Natural killer cell (primary cell): Measurements from ENCODE around the gene ADRA2C. TPM values are rescaled to one million over a fixed set of nuclear protein-coding genes. Genes with fewer than 3 reads are reported as not detected.

ENCODE experiments used
- ATAC-seq, 3 donors: fragments of 150-1000 bp in 2 of 3; fragments of 200-7000 bp in 1 of 3; cut with Tn5 transposase; 1 replicate in 1 of 3; 2 replicates in 2 of 3; pipeline ENCODE4 v1.10.0; 2021; ENCODE audit warnings: mild to moderate bottlenecking in 2 of 3, moderate library complexity in 2 of 3
- DNase-seq, 2 donors: peaks; one replicate each; pipeline versions ENCODE4 v3.0.0 to v3.0.0-alpha.2; 2013 to 2021; ENCODE audit warnings: mixed read lengths in 1 of 2
- H3K27ac ChIP-seq: one replicate; pipeline ENCODE4 v1.5.1; 2013; ENCODE audit warnings: mild to moderate bottlenecking, low read length
- H3K27me3 ChIP-seq: one replicate; pipeline ENCODE4 v1.6.1; 2013; ENCODE audit warnings: low read length; ENCODE audit not compliant: control insufficient read depth, insufficient read depth
- H3K36me3 ChIP-seq: one replicate; pipeline ENCODE4 v1.6.1; 2013; ENCODE audit warnings: low read length; ENCODE audit not compliant: control insufficient read depth, insufficient read depth
- H3K4me1 ChIP-seq: one replicate; pipeline ENCODE4 v1.6.1; 2013; ENCODE audit warnings: low read length; ENCODE audit not compliant: control insufficient read depth, insufficient read depth
- H3K4me3 ChIP-seq: one replicate; pipeline ENCODE4 v1.5.1; 2013; ENCODE audit warnings: low read length
- H3K9me3 ChIP-seq: one replicate; pipeline ENCODE4 v1.6.1; 2013; ENCODE audit warnings: low read length; ENCODE audit not compliant: control insufficient read depth, insufficient read depth
- H3K27ac Mint-ChIP-seq, 2 donors: one replicate each; pipeline ENCODE4 v1.8.0; 2022; ENCODE audit warnings: mild to moderate bottlenecking in 2 of 2, mixed read lengths in 2 of 2, moderate library complexity in 1 of 2
- H3K27me3 Mint-ChIP-seq, 2 donors: one replicate each; pipeline ENCODE4 v1.8.0; 2022; ENCODE audit warnings: low read depth in 2 of 2, mixed read lengths in 2 of 2
- H3K36me3 Mint-ChIP-seq: one replicate; pipeline ENCODE4 v1.8.0; 2022; ENCODE audit warnings: mixed read lengths
- H3K4me1 Mint-ChIP-seq, 2 donors: one replicate each; pipeline ENCODE4 v1.8.0; 2022; ENCODE audit warnings: mixed read lengths in 2 of 2
- H3K4me3 Mint-ChIP-seq: one replicate; pipeline ENCODE4 v1.8.0; 2022; ENCODE audit warnings: mild to moderate bottlenecking, moderate library complexity, mixed read lengths
- H3K9me3 Mint-ChIP-seq, 2 donors: one replicate each; pipeline ENCODE4 v1.8.0; 2022; ENCODE audit warnings: mixed read lengths in 2 of 2
- WGBS: methylation state at CpG from one replicate; pipeline ENCODE4 v1.1.7; 2013; ENCODE audit warnings: missing lambda C conversion rate; ENCODE audit not compliant: insufficient coverage; 5-methylcytosine and 5-hydroxymethylcytosine counted together
- intact Hi-C: fragments of 100-400 bp; cut with micrococcal nuclease; formaldehyde crosslinking; loops from one replicate; pipeline ENCODE4 v1.14.2; 2022
- total RNA-seq, 4 donors: library from RNA; stranded (reverse); fragments of 120-200 nt in 1 of 4; gene quantifications; one replicate each; pipeline versions ENCODE4 v1.2.3 to v1.2.4, GENCODE V29; 2013 to 2022
- TF ChIP-seq, protein P1 (sequence below): fragments of 200-600 bp; IDR thresholded peaks from one replicate; pipeline ENCODE4 v1.8.0; 2022; ENCODE audit warnings: antibody characterized with exemption

ADRA2C gene
- total RNA-seq, 3 donors from 2014 or later (not counting 1 experiment from before 2014, with no cell fraction given) = not detected

DNA sequence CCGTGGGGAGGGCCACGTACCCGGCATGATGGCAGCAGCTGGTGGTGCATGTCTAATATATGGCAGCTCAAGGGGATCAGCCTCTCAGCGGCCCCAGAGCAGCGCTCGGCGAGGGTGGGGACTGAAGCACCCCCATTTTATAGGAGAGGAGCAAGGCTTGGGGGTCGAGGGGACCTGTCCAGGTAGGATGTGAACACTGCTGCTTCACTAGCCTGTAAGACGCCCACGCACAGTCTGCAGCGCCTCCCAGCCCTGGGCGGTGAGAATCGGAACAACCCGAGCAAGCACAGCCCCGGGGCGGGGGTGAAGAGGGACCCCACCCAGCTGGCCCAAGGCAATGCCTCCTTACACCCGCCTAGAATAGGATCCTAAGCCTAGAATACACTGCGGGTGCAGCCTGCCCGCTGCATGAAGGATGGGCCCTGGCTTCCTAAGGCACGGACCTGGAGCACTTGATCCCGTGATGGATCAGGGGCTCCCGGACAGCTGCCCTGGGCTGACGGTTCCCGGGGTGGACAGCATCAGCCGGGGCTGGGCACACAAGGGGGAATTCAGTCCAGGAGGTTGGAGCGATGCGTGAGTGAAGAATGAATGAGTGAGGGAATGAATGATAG lies 17.6 kb downstream of the ADRA2C start:
- DNase-seq = no peak
- Mint-ChIP-seq H3K9me3 (no peaks in the 10 kb centered on the region), H3K36me3 (no peaks in the 10 kb centered on the region), H3K27me3 (peaks cover 0 to 3% of the 10 kb centered on the region in 2 donors), H3K4me3 (no peak overlapping the region), H3K27ac (no peak overlapping the region), H3K4me1 (no peaks in the 10 kb centered on the region)
- 53% methylated on average over 27 of the region's 27 CpGs for WGBS
- Histone ChIP-seq H3K27ac (no peak overlapping the region), H3K36me3 (no peaks in the 10 kb centered on the region), H3K27me3 (no peaks in the 10 kb centered on the region), H3K4me3 (no peak overlapping the region), H3K9me3 (peaks cover 4% of the 10 kb centered on the region), H3K4me1 (no peaks in the 10 kb centered on the region)
- ATAC-seq = no peak
- intact Hi-C loops = no loop called here
- TF ChIP-seq, protein P1, sequence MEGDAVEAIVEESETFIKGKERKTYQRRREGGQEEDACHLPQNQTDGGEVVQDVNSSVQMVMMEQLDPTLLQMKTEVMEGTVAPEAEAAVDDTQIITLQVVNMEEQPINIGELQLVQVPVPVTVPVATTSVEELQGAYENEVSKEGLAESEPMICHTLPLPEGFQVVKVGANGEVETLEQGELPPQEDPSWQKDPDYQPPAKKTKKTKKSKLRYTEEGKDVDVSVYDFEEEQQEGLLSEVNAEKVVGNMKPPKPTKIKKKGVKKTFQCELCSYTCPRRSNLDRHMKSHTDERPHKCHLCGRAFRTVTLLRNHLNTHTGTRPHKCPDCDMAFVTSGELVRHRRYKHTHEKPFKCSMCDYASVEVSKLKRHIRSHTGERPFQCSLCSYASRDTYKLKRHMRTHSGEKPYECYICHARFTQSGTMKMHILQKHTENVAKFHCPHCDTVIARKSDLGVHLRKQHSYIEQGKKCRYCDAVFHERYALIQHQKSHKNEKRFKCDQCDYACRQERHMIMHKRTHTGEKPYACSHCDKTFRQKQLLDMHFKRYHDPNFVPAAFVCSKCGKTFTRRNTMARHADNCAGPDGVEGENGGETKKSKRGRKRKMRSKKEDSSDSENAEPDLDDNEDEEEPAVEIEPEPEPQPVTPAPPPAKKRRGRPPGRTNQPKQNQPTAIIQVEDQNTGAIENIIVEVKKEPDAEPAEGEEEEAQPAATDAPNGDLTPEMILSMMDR = no peak

DNA sequence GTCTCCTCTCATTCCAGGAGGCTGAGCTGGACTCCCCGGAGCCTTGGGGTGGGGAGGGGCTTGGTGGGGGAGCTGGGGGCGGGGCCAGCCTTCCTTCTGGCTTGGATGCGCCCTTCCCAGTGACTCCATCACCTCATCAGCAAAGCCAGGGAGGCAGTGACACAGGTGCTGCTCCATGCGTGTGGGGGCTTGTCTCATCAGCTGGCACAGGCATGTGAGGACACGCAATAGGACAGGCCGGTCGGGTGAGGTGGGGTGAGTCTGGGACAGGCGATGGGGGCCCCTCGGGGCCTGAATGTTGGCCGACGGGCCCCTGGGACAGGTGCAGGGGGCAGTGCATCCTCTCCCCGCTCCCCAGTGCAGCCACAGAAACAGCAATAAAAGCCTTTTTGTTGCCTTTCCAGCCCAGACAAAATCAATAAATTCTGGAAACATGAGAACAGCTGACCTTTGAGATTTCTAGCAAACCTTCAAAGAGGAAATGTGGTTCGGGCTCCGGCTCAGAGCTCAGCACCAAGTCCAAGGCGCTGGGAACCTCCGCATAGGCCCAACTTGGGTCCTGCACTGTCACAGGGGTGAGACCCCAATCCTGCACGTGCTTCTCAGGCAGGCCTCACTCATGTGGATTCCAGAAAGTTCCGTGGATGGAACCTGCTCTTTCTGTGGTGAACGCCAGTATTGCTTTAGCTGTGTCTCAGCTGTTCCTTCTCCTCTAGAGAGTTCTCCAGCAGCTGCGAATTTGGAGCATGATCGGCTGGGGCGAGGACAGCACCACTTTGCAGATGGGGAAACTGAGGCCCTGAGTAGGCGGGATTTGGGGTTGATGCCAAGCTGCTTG lies 18.5 kb downstream of the ADRA2C start:
- no peaks in the 10 kb centered on the region for H3K9me3 Mint-ChIP-seq
- TF ChIP-seq, protein P1 = no peak

DNA sequence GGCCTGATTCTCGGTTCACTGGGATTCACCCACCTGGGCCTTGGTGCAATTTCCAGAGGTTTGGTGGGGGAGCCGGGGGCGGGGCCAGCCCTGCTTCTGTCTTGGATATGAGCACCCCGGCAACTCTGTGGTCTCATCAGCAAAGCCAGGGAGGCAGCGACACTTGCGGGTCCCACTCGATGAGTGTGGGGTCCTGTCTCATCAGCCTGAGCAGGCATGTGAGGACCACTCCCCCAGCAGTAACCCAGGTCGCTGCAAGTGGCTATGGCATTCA lies 19.0 kb downstream of the ADRA2C start:
- TF ChIP-seq, protein P1 = no peak
- H3K27ac Mint-ChIP-seq = no peak overlapping the region
- ATAC-seq = no peak
- H3K4me3 Mint-ChIP-seq = no peak overlapping the region
- no peaks in the 10 kb centered on the region for H3K9me3 Mint-ChIP-seq
- H3K27me3 ChIP-seq = no peaks in the 10 kb centered on the region
- H3K36me3 ChIP-seq = no peaks in the 10 kb centered on the region
- H3K36me3 Mint-ChIP-seq = no peaks in the 10 kb centered on the region
- peaks cover 4% of the 10 kb centered on the region for H3K9me3 ChIP-seq
- no peak overlapping the region for H3K27ac ChIP-seq
- intact Hi-C loops = no loop called here
- WGBS = 88% methylated on average over 8 of the region's 8 CpGs
- H3K27me3 Mint-ChIP-seq = peaks cover 0 to 3% of the 10 kb centered on the region in 2 donors
- no peak for DNase-seq
- no peak overlapping the region for H3K4me3 ChIP-seq
- H3K4me1 ChIP-seq = no peaks in the 10 kb centered on the region
- no peaks in the 10 kb centered on the region for H3K4me1 Mint-ChIP-seq

More for the DNA sequence above, 18.5 kb downstream of the ADRA2C start:
- ATAC-seq = no peak
- Histone ChIP-seq H3K4me1 (no peaks in the 10 kb centered on the region), H3K27me3 (no peaks in the 10 kb centered on the region), H3K36me3 (no peaks in the 10 kb centered on the region), H3K4me3 (no peak overlapping the region), H3K27ac (no peak overlapping the region), H3K9me3 (peaks cover 4% of the 10 kb centered on the region)
- intact Hi-C loops = no loop called here
- no peak for DNase-seq
- Mint-ChIP-seq H3K36me3 (no peaks in the 10 kb centered on the region), H3K27ac (no peak overlapping the region), H3K4me1 (no peaks in the 10 kb centered on the region), H3K4me3 (no peak overlapping the region), H3K27me3 (peaks cover 0 to 3% of the 10 kb centered on the region in 2 donors)
- 81% methylated on average over 22 of the region's 23 CpGs for WGBS
